DOHH2 (cell line): ENCODE measurements around the gene UBE4B.
"Not testable (repeated sequence)": the region's sequence is repeated elsewhere in the genome, so short reads cannot be mapped to it uniquely, and the experiment has no call there.

Source experiments
- H3F3A ChIP-seq: fragments of 200-600 bp; sonication (generic), shearing (Covaris generic); 2 replicates; pipeline ENCODE4 v1.6.0; 2016; ENCODE audit warnings: antibody characterized with exemption, mild to moderate bottlenecking; ENCODE audit not compliant: control insufficient read depth, insufficient read depth
- H3K27ac ChIP-seq: fragments of 200-600 bp; sonication (generic); 2 replicates; pipeline ENCODE4 v1.5.1; 2014; ENCODE audit warnings: low read depth, mild to moderate bottlenecking, low read length, moderate library complexity
- H3K27me3 ChIP-seq: fragments of 200-600 bp; sonication (generic); 2 replicates; pipeline ENCODE4 v1.6.1; 2014; ENCODE audit warnings: mild to moderate bottlenecking, low read length, mixed read lengths; ENCODE audit not compliant: control insufficient read depth
- H3K36me3 ChIP-seq: fragments of 200-600 bp; sonication (generic); 2 replicates; pipeline ENCODE4 v1.6.1; 2014; ENCODE audit warnings: mild to moderate bottlenecking, low read length, moderate library complexity, mixed read lengths; ENCODE audit not compliant: control insufficient read depth
- H3K4me1 ChIP-seq: fragments of 200-600 bp; sonication (generic); 2 replicates; pipeline ENCODE4 v1.6.1; 2014; ENCODE audit warnings: mild to moderate bottlenecking, low read length, mixed read lengths; ENCODE audit not compliant: control insufficient read depth
- H3K4me2 ChIP-seq: fragments of 200-600 bp; sonication (generic); 2 replicates; pipeline ENCODE4 v1.6.0; 2014; ENCODE audit warnings: mild to moderate bottlenecking, low read length, moderate library complexity
- H3K4me3 ChIP-seq: fragments of 200-600 bp; sonication (generic); 2 replicates; pipeline ENCODE4 v1.5.1; 2014; ENCODE audit warnings: mild to moderate bottlenecking, low read length, mixed read lengths
- H3K79me2 ChIP-seq: fragments of 200-600 bp; sonication (generic); 2 replicates; pipeline ENCODE4 v1.6.1; 2014; ENCODE audit warnings: mild to moderate bottlenecking, low read length, mixed read lengths; ENCODE audit not compliant: control insufficient read depth
- H3K9me2 ChIP-seq: fragments of 200-600 bp; sonication (generic); replicated peaks from 2 replicates; pipeline ENCODE4 v1.6.1; 2014; ENCODE audit warnings: mild to moderate bottlenecking, low read length, mixed read lengths; ENCODE audit not compliant: control insufficient read depth
- H3K9me3 ChIP-seq: fragments of 200-600 bp; sonication (generic); 2 replicates; pipeline ENCODE4 v1.6.1; 2014; ENCODE audit warnings: antibody characterized with exemption, low read length, mixed read lengths; ENCODE audit not compliant: control insufficient read depth, insufficient read depth
- H4K20me1 ChIP-seq: fragments of 200-600 bp; sonication (generic); 2 replicates; pipeline ENCODE4 v1.6.0; 2014; ENCODE audit warnings: low read depth, mild to moderate bottlenecking, antibody characterized with exemption, low read length, moderate library complexity; ENCODE audit not compliant: control insufficient read depth, insufficient read depth
- CTCF ChIP-seq: fragments of 200-600 bp; sonication (generic); IDR thresholded peaks from one replicate; pipeline ENCODE4 v1.5.1; 2014; ENCODE audit warnings: antibody characterized with exemption, mild to moderate bottlenecking, low read depth, low read length; ENCODE audit not compliant: poor library complexity, severe bottlenecking
- EZH2phosphoT487 ChIP-seq: fragments of 200-600 bp; sonication (generic); IDR thresholded peaks from 2 replicates; pipeline ENCODE4 v1.6.1; 2017; ENCODE audit warnings: borderline replicate concordance, mild to moderate bottlenecking, antibody characterized with exemption, low read length, moderate library complexity, mixed read lengths

The UBE4B gene

GRCh38 chr1:10216090-10216749 lies 183.5 kb downstream of the UBE4B start:
- Histone ChIP-seq H3K4me3 (no peak overlapping the region), H3K36me3 (no peaks in the 10 kb centered on the region), H3K9me2 (no peaks in the 10 kb centered on the region), H3K4me2 (no peak overlapping the region), H3K27me3 (peaks cover 14% of the 10 kb centered on the region), H3K4me1 (peaks cover 2% of the 10 kb centered on the region), H3K79me2 (no peaks in the 10 kb centered on the region), H3K9me3 (no peaks in the 10 kb centered on the region), H3F3A (peaks cover 8% of the 10 kb centered on the region), H3K27ac (no peak overlapping the region), H4K20me1 (no peaks in the 10 kb centered on the region)
- TF ChIP-seq EZH2phosphoT487 (no peak), CTCF (no peak)

GRCh38 chr1:10217748-10218441 lies 185.1 kb downstream of the UBE4B start:
- Histone ChIP-seq H3K9me2 (no peaks in the 10 kb centered on the region), H3K27ac (no peak overlapping the region), H3K4me1 (no peaks in the 10 kb centered on the region), H3K4me3 (no peak overlapping the region), H3K9me3 (no peaks in the 10 kb centered on the region), H3K27me3 (0 out of 2 replicates have a peak, but pooled peaks cover 3% of the 10 kb centered on the region), H3K4me2 (no peak overlapping the region), H3K36me3 (no peaks in the 10 kb centered on the region), H3F3A (peaks cover 2% of the 10 kb centered on the region; the same call in 1 of the 2 replicates), H3K79me2 (no peaks in the 10 kb centered on the region), H4K20me1 (no peaks in the 10 kb centered on the region)
- TF ChIP-seq CTCF (no peak), EZH2phosphoT487 (no peak)

GRCh38 chr1:10220200-10220599 lies 187.4 kb downstream of the UBE4B start:
- no peak overlapping the region for H3K4me3 ChIP-seq
- H4K20me1 ChIP-seq, result no peaks in the 10 kb centered on the region
- H3K27me3 ChIP-seq, result no peaks in the 10 kb centered on the region
- no peaks in the 10 kb centered on the region for H3K36me3 ChIP-seq
- no peaks in the 10 kb centered on the region for H3K79me2 ChIP-seq
- H3K27ac ChIP-seq, result no peak overlapping the region
- H3K4me2 ChIP-seq, result no peak overlapping the region
- no peaks in the 10 kb centered on the region for H3K4me1 ChIP-seq
- no peak for TF ChIP-seq EZH2phosphoT487
- TF ChIP-seq CTCF, result no peak
- no peaks in the 10 kb centered on the region for H3K9me2 ChIP-seq
- no peaks in the 10 kb centered on the region for H3F3A ChIP-seq
- H3K9me3 ChIP-seq, result no peaks in the 10 kb centered on the region

GRCh38 chr1:10220657-10221056 lies 187.9 kb downstream of the UBE4B start:
- H3K79me2 ChIP-seq, result not testable (repeated sequence)

More at GRCh38 chr1:10220657-10221056, 187.9 kb downstream of the UBE4B start:
- H3K27ac ChIP-seq, H3K36me3 ChIP-seq, H3K4me3 ChIP-seq, H3K9me2 ChIP-seq, H3K27me3 ChIP-seq, H3K9me3 ChIP-seq, H3F3A ChIP-seq, H3K4me1 ChIP-seq, H4K20me1 ChIP-seq, H3K4me2 ChIP-seq: not testable (repeated sequence)
